Transverse colon (tissue), 4 donors: Measurements from ENCODE around the gene CENPC. TPM values are rescaled to one million over a fixed set of nuclear protein-coding genes. Genes with fewer than 3 reads are reported as not detected.

Experiments used
- DNase-seq: peaks from one replicate; pipeline ENCODE4 v3.0.0-alpha.2; 2019
- H3K27ac ChIP-seq, 4 donors: fragments of 200-600 bp; sonication (generic); 2 replicates each; pipeline ENCODE4 v1.5.1; 2016 to 2018; ENCODE audit warnings: inconsistent platforms in 4 of 4
- H3K27me3 ChIP-seq: fragments of 200-600 bp; sonication (generic); 2 replicates; pipeline ENCODE4 v1.5.1; 2017; ENCODE audit warnings: inconsistent platforms
- H3K36me3 ChIP-seq, 4 donors: fragments of 200-600 bp; sonication (generic); 2 replicates each; pipeline ENCODE4 v1.5.1; 2017 to 2019; ENCODE audit warnings: inconsistent platforms in 4 of 4
- H3K4me1 ChIP-seq, 4 donors: fragments of 200-600 bp; sonication (generic); 2 replicates each; pipeline ENCODE4 v1.5.1; 2017 to 2020; ENCODE audit warnings: inconsistent platforms in 4 of 4
- H3K4me3 ChIP-seq, 4 donors: fragments of 200-600 bp; sonication (generic); 1 replicate in 1 of 4; 2 replicates in 3 of 4; pipeline versions ENCODE4 v1.5.1 to v1.6.1; 2017 to 2019; ENCODE audit warnings: inconsistent platforms in 4 of 4
- H3K9me3 ChIP-seq, 2 donors: fragments of 200-600 bp; sonication (generic); 2 replicates each; pipeline ENCODE4 v1.5.1; 2017 to 2019; ENCODE audit warnings: inconsistent platforms in 2 of 2
- CTCF ChIP-seq, 5 experiments: fragments of 200-600 bp in 3 of 5; fragments of 450-650 bp in 2 of 5; sonication (generic) in 3 of 5; IDR thresholded peaks; 1 replicate in 2 of 5; 2 replicates in 3 of 5; pipeline ENCODE4 v1.5.1; 2016 to 2017; ENCODE audit warnings: antibody characterized with exemption in 5 of 5, inconsistent platforms in 3 of 5, mild to moderate bottlenecking in 2 of 5, moderate library complexity in 1 of 5
- EP300 ChIP-seq: sonication (generic); formaldehyde crosslinking; IDR thresholded peaks from one replicate; pipeline ENCODE4 v1.6.1; 2017; ENCODE audit warnings: antibody characterized with exemption, low read depth
- POLR2A ChIP-seq: fragments of 450-650 bp; IDR thresholded peaks from one replicate; pipeline ENCODE4 v1.6.1; 2016; ENCODE audit warnings: antibody characterized with exemption, mild to moderate bottlenecking, moderate library complexity
- POLR2AphosphoS5 ChIP-seq, 3 donors: sonication (generic); formaldehyde crosslinking; IDR thresholded peaks; one replicate each; pipeline ENCODE4 v1.6.1; 2016; ENCODE audit warnings: antibody characterized with exemption in 3 of 3
- WGBS, 2 donors: methylation state at CpG; one replicate each; pipeline ENCODE4 v1.1.5; 2018; ENCODE audit warnings: low coverage in 1 of 2; 5-methylcytosine and 5-hydroxymethylcytosine counted together
- in situ Hi-C, 4 donors: fragments of 200-750 bp; cut with MboI; loops; one replicate each; pipeline versions ENCODE4 v1.15.0 to v1.15.1; 2017; ENCODE audit warnings: low sequenced_read_pairs in 3 of 4, low pct_ligation_motif_present in 1 of 4, low pct_unique_long_range_greater_than_20kb in 1 of 4
- intact Hi-C: fragments of 100-400 bp; cut with DNase I; formaldehyde crosslinking; loops from one replicate; pipeline ENCODE4 v1.15.1; 2023; ENCODE audit warnings: low total_unique reads
- total RNA-seq, 4 donors: library from RNA; depleted of rRNA; stranded (reverse); fragments of >200 nt; gene quantifications; one replicate each; pipeline ENCODE4 v1.1.0, GENCODE V29; 2016

The CENPC gene
- total RNA-seq, 4 donors from 2014 or later = 16.1 to 39.5 (median 23.4) TPM

- in situ Hi-C loops (no loop called here), intact Hi-C loops (no loop called here)
- Histone ChIP-seq H3K27ac (peak overlapping the region in 3 of 4 donors; percentile 16 to 51 (median 23)), H3K9me3 (no peaks in the 10 kb centered on the region), H3K4me1 (no peaks in the 10 kb centered on the region), H3K27me3 (no peaks in the 10 kb centered on the region), H3K4me3 (no peak overlapping the region), H3K36me3 (no peaks in the 10 kb centered on the region)
- WGBS, 2 donors = 75 to 81% methylated on average over 3 to 4 of the region's 4 CpGs
- TF ChIP-seq POLR2A (no peak), EP300 (no peak), POLR2AphosphoS5 (IDR thresholded peaks at IDR 0.05) (no peak), CTCF (IDR thresholded peaks at IDR 0.05) (no peak)
- no peak for DNase-seq
These were observed 30.8 kb upstream of the CENPC start for GRCh38 chr4:67576059-67576466.

- no peaks in the 10 kb centered on the region for H3K36me3 ChIP-seq
- DNase-seq = no peak
- in situ Hi-C loops (no loop called here), intact Hi-C loops (no loop called here)
- 56 to 61% methylated on average over 10 to 13 of the region's 13 CpGs for WGBS, 2 donors
- H3K4me3 ChIP-seq = no peak overlapping the region
- no peaks in the 10 kb centered on the region for H3K9me3 ChIP-seq
- peak overlapping the region in 3 of 4 donors; percentile 16 to 51 (median 23) for H3K27ac ChIP-seq
- no peaks in the 10 kb centered on the region for H3K27me3 ChIP-seq
- no peaks in the 10 kb centered on the region for H3K4me1 ChIP-seq
- TF ChIP-seq CTCF (IDR thresholded peaks at IDR 0.05) (no peak), EP300 (no peak), POLR2AphosphoS5 (IDR thresholded peaks at IDR 0.05) (no peak), POLR2A (no peak)
These were observed 30.1 kb upstream of the CENPC start for GRCh38 chr4:67575232-67576058.

- Histone ChIP-seq H3K4me1 (no peaks in the 10 kb centered on the region), H3K4me3 (no peak overlapping the region), H3K9me3 (no peaks in the 10 kb centered on the region), H3K27me3 (no peaks in the 10 kb centered on the region), H3K27ac (no peak overlapping the region), H3K36me3 (no peaks in the 10 kb centered on the region)
- intact Hi-C loops = no loop called here
- no peak for DNase-seq
- no peak for TF ChIP-seq CTCF (IDR thresholded peaks at IDR 0.05)
- no peak for TF ChIP-seq POLR2A
- TF ChIP-seq POLR2AphosphoS5 (IDR thresholded peaks at IDR 0.05) = no peak
- no peak for TF ChIP-seq EP300
- in situ Hi-C loops = loop anchor here in 1 of 4 donors (25.0 kb wide), 1 partner anchor 339 kb away; no protein-coding TSS in a partner anchor
These were observed 27.9 kb upstream of the CENPC start for GRCh38 chr4:67573193-67573592.

- in situ Hi-C loops = loop anchor here in 1 of 4 donors (25.0 kb wide), 1 partner anchor 340 kb away; no protein-coding TSS in a partner anchor
- TF ChIP-seq POLR2A = no peak
- no peak for TF ChIP-seq EP300
- TF ChIP-seq POLR2AphosphoS5 (IDR thresholded peaks at IDR 0.05) = no peak
- no peak for TF ChIP-seq CTCF (IDR thresholded peaks at IDR 0.05)
- Histone ChIP-seq H3K9me3 (no peaks in the 10 kb centered on the region), H3K27me3 (no peaks in the 10 kb centered on the region), H3K4me3 (no peak overlapping the region), H3K4me1 (no peaks in the 10 kb centered on the region), H3K36me3 (no peaks in the 10 kb centered on the region), H3K27ac (no peak overlapping the region)
- 29 to 58% methylated on average over 1 of the region's 1 CpG for WGBS, 2 donors
- intact Hi-C loops = no loop called here
- no peak for DNase-seq
These were observed 26.7 kb upstream of the CENPC start for GRCh38 chr4:67571975-67572374.
